Activated effector memory CD4-positive, alpha-beta T cell treated with anti-CD3 and anti-CD28 coated beads, Interleukin-2, amount 50 U/mL, for 16 hours (primary cell): ENCODE measurements around the gene SLC5A12.

Experiments used
- DNase-seq: peaks from one replicate; pipeline ENCODE4 v3.0.0-alpha.2; 2020

Gene SLC5A12

GRCh38 chr11:26721948-26722475 lies at the start of gene SLC5A12:
TSS of gene SLC5A12 (minus strand) at chr11:26722060. CDS start at chr11:26721714, 346 bp downstream.
- no peak for DNase-seq

GRCh38 chr11:26769027-26769426 lies 47.2 kb upstream of the SLC5A12 start:
- DNase-seq, result no peak

- DNase-seq, result no peak
Observed at GRCh38 chr11:26767060-26767459, 45.2 kb upstream of the SLC5A12 start.

GRCh38 chr11:26765323-26765722 lies 43.5 kb upstream of the SLC5A12 start:
- no peak for DNase-seq

GRCh38 chr11:26764825-26765224 lies 43.0 kb upstream of the SLC5A12 start:
- DNase-seq, result no peak

GRCh38 chr11:26764315-26764714 lies 42.5 kb upstream of the SLC5A12 start:
- DNase-seq, result no peak

- no peak for DNase-seq
Observed at GRCh38 chr11:26762089-26762488, 40.2 kb upstream of the SLC5A12 start.

- no peak for DNase-seq
Observed at GRCh38 chr11:26761361-26761809, 39.5 kb upstream of the SLC5A12 start.

- DNase-seq, result no peak
Observed at GRCh38 chr11:26757995-26758394, 36.1 kb upstream of the SLC5A12 start.

GRCh38 chr11:26755762-26756161 lies 33.9 kb upstream of the SLC5A12 start:
- DNase-seq, result no peak

- DNase-seq, result no peak
Observed at GRCh38 chr11:26753723-26754504, 32.1 kb upstream of the SLC5A12 start.

GRCh38 chr11:26749927-26750326 lies 28.1 kb upstream of the SLC5A12 start:
- no peak for DNase-seq

- DNase-seq, result no peak
Observed at GRCh38 chr11:26743622-26744021, 21.8 kb upstream of the SLC5A12 start.

GRCh38 chr11:26742966-26743365 lies 21.1 kb upstream of the SLC5A12 start:
- no peak for DNase-seq

- DNase-seq, result no peak
Observed at GRCh38 chr11:26741036-26741435, 19.2 kb upstream of the SLC5A12 start.

- DNase-seq, result no peak
Observed at GRCh38 chr11:26739366-26740073, 17.7 kb upstream of the SLC5A12 start.

- DNase-seq, result no peak
Observed at GRCh38 chr11:26734691-26735090, 12.8 kb upstream of the SLC5A12 start.

- no peak for DNase-seq
Observed at GRCh38 chr11:26731084-26731456, 9.2 kb upstream of the SLC5A12 start.

- DNase-seq, result no peak
Observed at GRCh38 chr11:26730414-26731083, 8.7 kb upstream of the SLC5A12 start.

GRCh38 chr11:26729284-26729683 lies 7.4 kb upstream of the SLC5A12 start:
- DNase-seq, result no peak

- DNase-seq, result no peak
Observed at GRCh38 chr11:26726960-26727359, 5.1 kb upstream of the SLC5A12 start.

GRCh38 chr11:26719998-26720397 lies 1.9 kb downstream of the SLC5A12 start:
- DNase-seq, result no peak

GRCh38 chr11:26719289-26719973 lies 2.4 kb downstream of the SLC5A12 start:
- DNase-seq, result no peak
